Spleen (tissue), 11 donors: ENCODE results near the gene CALB2. TPM values are rescaled to one million over a fixed set of nuclear protein-coding genes. Genes with fewer than 3 reads are reported as not detected.

Experiments used
- DNase-seq: peaks from one replicate; pipeline ENCODE4 v3.0.0-alpha.2; 2020
- H3K27ac ChIP-seq, 8 donors: fragments of 200-600 bp; sonication (generic) in 7 of 8; 1 replicate in 4 of 8; 2 replicates in 4 of 8; pipeline versions ENCODE4 v1.5.0 to v1.8.0; 2016 to 2021; ENCODE audit warnings: inconsistent platforms in 4 of 8, mild to moderate bottlenecking in 4 of 8, moderate library complexity in 1 of 8
- H3K27me3 ChIP-seq, 7 donors: fragments of 200-600 bp; sonication (generic) in 6 of 7; replicated peaks in 1 of 7; 1 replicate in 4 of 7; 2 replicates in 3 of 7; pipeline versions ENCODE4 v1.5.0 to v1.8.0; 2016 to 2021; ENCODE audit warnings: inconsistent platforms in 3 of 7, mild to moderate bottlenecking in 1 of 7
- H3K36me3 ChIP-seq, 6 donors: fragments of 200-600 bp; sonication (generic) in 5 of 6; 1 replicate in 4 of 6; 2 replicates in 2 of 6; pipeline versions ENCODE4 v1.5.0 to v1.8.0; 2016 to 2021; ENCODE audit warnings: inconsistent platforms in 2 of 6
- H3K4me1 ChIP-seq, 6 donors: fragments of 200-600 bp; sonication (generic) in 5 of 6; 1 replicate in 3 of 6; 2 replicates in 3 of 6; pipeline versions ENCODE4 v1.5.0 to v1.8.0; 2016 to 2021; ENCODE audit warnings: inconsistent platforms in 3 of 6
- H3K4me3 ChIP-seq, 8 donors: fragments of 200-600 bp; sonication (generic) in 7 of 8; 1 replicate in 4 of 8; 2 replicates in 4 of 8; pipeline versions ENCODE4 v1.5.0 to v1.8.0; 2016 to 2021; ENCODE audit warnings: inconsistent platforms in 4 of 8, mild to moderate bottlenecking in 4 of 8, moderate library complexity in 2 of 8
- H3K9me3 ChIP-seq, 8 donors: fragments of 200-600 bp; sonication (generic) in 7 of 8; 1 replicate in 4 of 8; 2 replicates in 4 of 8; pipeline versions ENCODE4 v1.5.0 to v1.8.0; 2016 to 2021; ENCODE audit warnings: inconsistent platforms in 4 of 8
- POLR2A ChIP-seq, 3 donors: fragments of 450-650 bp; IDR thresholded peaks; one replicate each; pipeline ENCODE4 v1.5.1; 2017; ENCODE audit warnings: antibody characterized with exemption in 3 of 3, mild to moderate bottlenecking in 1 of 3
- POLR2AphosphoS5 ChIP-seq, 3 donors: sonication (generic); formaldehyde crosslinking; IDR thresholded peaks; one replicate each; pipeline ENCODE4 v1.5.1; 2017; ENCODE audit warnings: antibody characterized with exemption in 3 of 3
- WGBS, 5 donors: extraction: QIAGEN DNeasy Blood & Tissue Kit in 3 of 5; methylation state at CpG; one replicate each; pipeline versions ENCODE4 v1.1.5 to v1.1.7; 2013 to 2018; 5-methylcytosine and 5-hydroxymethylcytosine counted together
- intact Hi-C: fragments of 100-400 bp; cut with DNase I; formaldehyde crosslinking; loops from one replicate; pipeline ENCODE4 v1.15.0; 2023; ENCODE audit warnings: low total_unique reads
- polyA plus RNA-seq, 3 donors: library from polyadenylated mRNA; stranded (reverse); fragments of 200-250 nt; gene quantifications; one replicate each; pipeline ENCODE4 v1.2.1, GENCODE V29; 2013
- total RNA-seq, 7 donors: library from RNA; depleted of rRNA in 3 of 7; stranded (reverse); fragments of >200 nt in 3 of 7; fragmentation: NEBNext Ultra II Directional in 4 of 7; extraction: Animal tissue kit (Norgen Biotek cat#: 25700) in 4 of 7; gene quantifications; one replicate each; pipeline versions ENCODE4 v1.1.0 to v1.2.1, GENCODE V29; 2016 to 2021
- TF ChIP-seq, protein P1 (sequence below), 11 experiments: fragments of 200-600 bp in 7 of 11; fragments of 450-650 bp in 4 of 11; sonication (generic) in 4 of 11; IDR thresholded peaks in 8 of 11; conservative IDR thresholded peaks in 3 of 11; 1 replicate in 7 of 11; 2 replicates in 4 of 11; pipeline versions ENCODE4 v1.4.0 to v1.8.0; 2016 to 2021; ENCODE audit warnings: antibody characterized with exemption in 11 of 11, inconsistent platforms in 4 of 11, mild to moderate bottlenecking in 1 of 11
- donor health status: healthy with polysubstance abuse.
- donor health status: DM: no; HTN: no; CAD: no; lungs with moderate emphysema.
- donor health status: DM: no; HTN: no; CAD: no.
- donor health status: Bipolar disorder and iron deficiency.
- donor health status: healthy.
- donor health status: DM: no; HTN: no; CAD: no.
- donor health status: DM: yes; HTN: yes; CAD: no.

Gene CALB2
- total and polyA plus RNA-seq, 10 donors = 0.04 to 0.12 (median 0.06) TPM; not detected in 7

DNA sequence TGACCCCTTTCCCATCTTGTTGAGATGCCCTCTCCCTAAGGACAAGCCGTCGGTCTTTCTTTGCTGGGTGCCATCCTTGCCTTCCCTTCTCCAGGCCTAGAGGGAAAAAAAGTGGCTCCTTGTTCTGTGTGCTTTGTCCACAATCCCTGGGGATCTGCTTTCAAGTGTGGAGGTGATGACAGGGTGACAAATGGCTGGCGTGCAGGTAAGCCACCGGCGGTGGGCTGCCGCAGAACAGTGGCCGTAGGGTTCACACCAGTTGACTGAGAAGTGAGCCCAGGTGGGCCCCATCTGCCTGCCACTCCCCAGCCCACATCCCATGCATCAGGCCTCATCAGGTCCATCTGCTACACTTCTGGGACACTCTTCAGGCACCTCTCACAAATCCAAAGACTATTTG lies 11.4 kb upstream of the CALB2 start:
- intact Hi-C loops = no loop called here
- Histone ChIP-seq H3K4me1 (no peaks in the 10 kb centered on the region), H3K4me3 (no peak overlapping the region), H3K36me3 (no peaks in the 10 kb centered on the region), H3K27me3 (peaks cover 0 to 31% (median 0%) of the 10 kb centered on the region in 7 donors), H3K27ac (no peak overlapping the region), H3K9me3 (no peaks in the 10 kb centered on the region)
- TF ChIP-seq, protein P1, sequence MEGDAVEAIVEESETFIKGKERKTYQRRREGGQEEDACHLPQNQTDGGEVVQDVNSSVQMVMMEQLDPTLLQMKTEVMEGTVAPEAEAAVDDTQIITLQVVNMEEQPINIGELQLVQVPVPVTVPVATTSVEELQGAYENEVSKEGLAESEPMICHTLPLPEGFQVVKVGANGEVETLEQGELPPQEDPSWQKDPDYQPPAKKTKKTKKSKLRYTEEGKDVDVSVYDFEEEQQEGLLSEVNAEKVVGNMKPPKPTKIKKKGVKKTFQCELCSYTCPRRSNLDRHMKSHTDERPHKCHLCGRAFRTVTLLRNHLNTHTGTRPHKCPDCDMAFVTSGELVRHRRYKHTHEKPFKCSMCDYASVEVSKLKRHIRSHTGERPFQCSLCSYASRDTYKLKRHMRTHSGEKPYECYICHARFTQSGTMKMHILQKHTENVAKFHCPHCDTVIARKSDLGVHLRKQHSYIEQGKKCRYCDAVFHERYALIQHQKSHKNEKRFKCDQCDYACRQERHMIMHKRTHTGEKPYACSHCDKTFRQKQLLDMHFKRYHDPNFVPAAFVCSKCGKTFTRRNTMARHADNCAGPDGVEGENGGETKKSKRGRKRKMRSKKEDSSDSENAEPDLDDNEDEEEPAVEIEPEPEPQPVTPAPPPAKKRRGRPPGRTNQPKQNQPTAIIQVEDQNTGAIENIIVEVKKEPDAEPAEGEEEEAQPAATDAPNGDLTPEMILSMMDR (IDR thresholded peaks at IDR 0.05 in 8 of 11, conservative IDR thresholded peaks at IDR 0.05 in 3 of 11) = no peak
- WGBS, 5 donors = 66 to 84% (median 75%) methylated on average over 7 of the region's 7 CpGs
- no peak for DNase-seq

GRCh38 chr16:71348262-71349085 lies 10.0 kb upstream of the CALB2 start:
- H3K36me3 ChIP-seq = no peaks in the 10 kb centered on the region
- no peak overlapping the region for H3K27ac ChIP-seq
- no peak for TF ChIP-seq POLR2AphosphoS5 (IDR thresholded peaks at IDR 0.05)
- no peak for TF ChIP-seq POLR2A (IDR thresholded peaks at IDR 0.05)
- TF ChIP-seq, protein P1 (IDR thresholded peaks at IDR 0.05 in 8 of 11, conservative IDR thresholded peaks at IDR 0.05 in 3 of 11) = no peak
- intact Hi-C loops = no loop called here
- H3K4me3 ChIP-seq = no peak overlapping the region
- H3K9me3 ChIP-seq = no peaks in the 10 kb centered on the region
- no peak for DNase-seq
- peaks cover 0 to 24% (median 0%) of the 10 kb centered on the region in 7 donors for H3K27me3 ChIP-seq
- H3K4me1 ChIP-seq = no peaks in the 10 kb centered on the region
- WGBS, 5 donors = 75 to 82% (median 82%) methylated on average over 20 to 22 of the region's 22 CpGs

- no peak for TF ChIP-seq POLR2AphosphoS5 (IDR thresholded peaks at IDR 0.05)
- TF ChIP-seq, protein P1 (IDR thresholded peaks at IDR 0.05 in 8 of 11, conservative IDR thresholded peaks at IDR 0.05 in 3 of 11) = no peak
- no peak for TF ChIP-seq POLR2A (IDR thresholded peaks at IDR 0.05)
- Histone ChIP-seq H3K4me1 (no peaks in the 10 kb centered on the region), H3K4me3 (no peak overlapping the region), H3K36me3 (no peaks in the 10 kb centered on the region), H3K9me3 (no peaks in the 10 kb centered on the region), H3K27me3 (peaks cover 0 to 33% (median 0%) of the 10 kb centered on the region in 7 donors), H3K27ac (no peak overlapping the region)
- intact Hi-C loops = no loop called here
- WGBS, 5 donors = 69 to 77% (median 72%) methylated on average over 10 of the region's 10 CpGs
- no peak for DNase-seq
Measured at GRCh38 chr16:71350821-71351557, 7.5 kb upstream of the CALB2 start.

DNA sequence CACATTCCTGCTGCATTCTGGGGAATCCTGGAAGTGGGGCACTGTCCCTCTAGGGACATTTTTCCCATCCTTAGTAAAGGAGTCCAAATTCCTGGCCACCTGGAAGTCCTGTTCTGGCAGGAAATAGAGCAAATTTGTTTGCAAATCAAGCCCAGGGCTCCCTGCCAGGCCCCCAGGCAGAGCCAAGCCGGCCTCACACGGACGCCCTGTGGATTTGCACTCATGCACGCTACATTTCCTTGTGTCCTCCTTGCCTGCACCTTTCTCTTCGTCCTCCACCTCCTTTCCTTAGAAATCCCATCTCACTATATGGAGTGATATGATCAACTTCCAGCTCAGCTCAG lies 7.0 kb upstream of the CALB2 start:
- Histone ChIP-seq H3K27ac (no peak overlapping the region), H3K9me3 (no peaks in the 10 kb centered on the region), H3K4me3 (no peak overlapping the region), H3K4me1 (no peaks in the 10 kb centered on the region), H3K27me3 (peaks cover 0 to 33% (median 0%) of the 10 kb centered on the region in 7 donors), H3K36me3 (no peaks in the 10 kb centered on the region)
- DNase-seq = no peak
- intact Hi-C loops = no loop called here
- 49 to 67% (median 64%) methylated on average over 4 to 5 of the region's 5 CpGs for WGBS, 5 donors
- TF ChIP-seq POLR2AphosphoS5 (IDR thresholded peaks at IDR 0.05) = no peak
- TF ChIP-seq POLR2A (IDR thresholded peaks at IDR 0.05) = no peak
- TF ChIP-seq, protein P1 (IDR thresholded peaks at IDR 0.05 in 8 of 11, conservative IDR thresholded peaks at IDR 0.05 in 3 of 11) = no peak
